HG03103 (cell line): ENCODE results near the gene LILRB1.
"Not testable (repeated sequence)": the region's sequence is repeated elsewhere in the genome, so short reads cannot be mapped to it uniquely, and the experiment has no call there.

Experiments used
- ATAC-seq: cut with Tn5 transposase; IDR thresholded peaks from one replicate; pipeline ENCODE4 v1.9.1; 2021; ENCODE audit warnings: low read depth; ENCODE audit not compliant: unreplicated experiment

LILRB1 gene

DNA sequence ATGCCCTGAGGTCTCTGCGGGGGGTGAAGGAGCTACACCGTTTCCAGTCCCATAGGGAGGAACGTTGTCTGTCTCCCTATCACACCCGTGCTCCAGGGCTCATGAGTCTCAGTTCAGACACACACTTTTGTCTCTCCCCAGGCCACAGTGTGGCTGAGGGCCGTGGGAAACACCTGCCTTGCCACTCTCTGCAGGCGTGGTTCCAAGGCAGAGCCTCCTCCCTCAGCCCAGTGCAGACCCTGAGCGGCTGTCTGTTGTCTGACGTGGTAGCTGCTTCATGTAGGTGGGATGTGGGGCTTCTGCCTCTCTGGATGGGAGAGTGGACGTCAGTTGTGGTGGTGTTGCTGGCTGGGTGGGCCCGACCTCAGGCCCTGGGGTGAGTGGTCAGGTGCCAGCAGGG is 6.0 kb upstream of the LILRB1 start:
- ATAC-seq = not testable (repeated sequence)

DNA sequence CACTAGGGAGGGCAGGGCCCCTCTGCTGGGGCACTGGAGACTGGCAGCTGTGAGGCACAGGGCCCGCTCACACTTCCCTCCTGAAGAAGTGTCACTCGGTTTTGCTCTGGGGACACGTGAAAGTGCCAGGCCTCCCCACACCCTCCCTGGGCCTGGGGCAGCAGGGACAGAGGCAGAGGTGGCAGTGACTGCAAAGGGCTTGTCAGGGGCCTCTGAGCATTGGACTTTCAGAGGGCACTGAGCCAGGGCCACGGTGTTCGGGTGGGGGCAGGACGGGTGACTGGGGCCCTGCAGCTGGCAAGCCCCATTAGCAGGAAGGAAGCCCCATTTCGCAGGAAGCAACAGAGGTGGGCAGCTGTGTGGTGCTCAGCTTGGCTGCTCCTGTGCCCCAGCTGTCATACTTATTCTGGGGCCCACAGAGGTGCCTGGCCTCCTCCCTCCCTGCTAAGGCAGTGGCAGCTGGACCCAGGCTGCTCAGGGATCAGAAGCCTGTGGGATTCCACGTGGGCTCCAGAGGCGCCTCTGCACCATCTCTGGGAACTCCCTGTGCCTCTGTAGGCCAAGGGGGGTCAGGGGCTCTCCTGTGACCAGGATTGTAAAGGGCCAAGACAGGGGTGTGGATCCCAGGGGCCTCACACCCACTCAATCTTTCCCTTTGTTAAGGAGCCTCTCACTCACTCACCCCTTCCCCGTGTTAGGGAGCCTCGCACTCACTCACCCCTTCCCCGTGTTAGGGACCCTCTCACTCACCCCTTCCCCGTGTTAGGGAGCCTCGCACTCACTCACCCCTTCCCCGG is 5.2 kb upstream of the LILRB1 start:
- ATAC-seq = not testable (repeated sequence)

DNA sequence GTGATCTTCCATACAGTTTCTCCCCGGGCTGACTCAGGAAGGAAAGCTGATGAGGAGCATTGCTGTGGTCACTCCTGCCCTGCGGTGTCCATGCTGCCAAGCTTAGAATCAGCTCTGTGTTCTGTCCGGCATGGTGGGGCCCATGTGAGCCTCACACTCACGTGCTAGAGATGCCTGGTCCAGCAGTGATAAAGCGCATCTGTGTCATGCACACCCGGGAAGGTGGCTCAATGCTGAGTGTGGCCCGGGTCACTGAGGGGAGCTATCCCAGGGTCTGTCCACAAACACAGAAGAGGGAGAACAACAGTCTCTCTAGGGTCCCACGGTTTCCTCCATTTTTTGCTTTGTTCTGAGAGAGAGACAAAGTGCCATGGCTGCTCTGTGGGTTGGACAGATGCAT is 3.5 kb upstream of the LILRB1 start:
- ATAC-seq = no peak

DNA sequence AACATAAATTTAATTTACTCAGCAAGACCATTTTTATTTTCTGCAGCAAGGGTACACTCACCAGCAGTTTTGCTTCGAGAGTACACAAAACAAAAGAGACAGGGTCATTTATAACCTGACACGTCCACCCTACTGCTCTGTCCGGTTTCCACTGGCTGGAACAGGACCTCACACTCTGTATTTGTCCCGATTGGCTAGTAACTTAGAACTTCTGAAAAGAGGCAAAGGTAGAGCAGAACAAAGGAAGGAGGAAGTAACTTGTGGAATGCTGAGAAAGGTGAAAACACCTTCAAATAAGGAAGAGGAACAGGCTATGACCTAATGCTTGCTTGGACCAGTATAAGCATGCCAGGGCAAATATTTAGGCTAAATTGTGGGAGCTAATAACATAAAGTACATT is 2.4 kb upstream of the LILRB1 start:
- not testable (repeated sequence) for ATAC-seq

DNA sequence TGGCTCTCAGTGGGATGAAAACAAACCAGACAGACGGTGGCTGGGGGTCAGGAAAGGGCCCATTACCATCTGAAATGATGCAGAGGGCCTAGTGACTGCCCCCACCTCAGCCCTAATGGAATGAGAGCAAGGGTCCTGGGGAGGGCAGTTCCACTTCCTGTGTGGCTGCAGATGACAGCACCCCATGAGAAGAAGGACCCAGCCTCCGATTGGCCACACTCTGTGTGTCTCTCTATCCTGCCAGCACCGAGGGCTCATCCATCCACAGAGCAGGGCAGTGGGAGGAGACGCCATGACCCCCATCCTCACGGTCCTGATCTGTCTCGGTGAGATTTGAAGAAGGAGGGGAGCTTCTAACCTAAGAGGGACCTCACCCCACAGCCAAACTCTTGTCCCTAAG is 498 bp downstream of the LILRB1 start:
- ATAC-seq = no peak

DNA sequence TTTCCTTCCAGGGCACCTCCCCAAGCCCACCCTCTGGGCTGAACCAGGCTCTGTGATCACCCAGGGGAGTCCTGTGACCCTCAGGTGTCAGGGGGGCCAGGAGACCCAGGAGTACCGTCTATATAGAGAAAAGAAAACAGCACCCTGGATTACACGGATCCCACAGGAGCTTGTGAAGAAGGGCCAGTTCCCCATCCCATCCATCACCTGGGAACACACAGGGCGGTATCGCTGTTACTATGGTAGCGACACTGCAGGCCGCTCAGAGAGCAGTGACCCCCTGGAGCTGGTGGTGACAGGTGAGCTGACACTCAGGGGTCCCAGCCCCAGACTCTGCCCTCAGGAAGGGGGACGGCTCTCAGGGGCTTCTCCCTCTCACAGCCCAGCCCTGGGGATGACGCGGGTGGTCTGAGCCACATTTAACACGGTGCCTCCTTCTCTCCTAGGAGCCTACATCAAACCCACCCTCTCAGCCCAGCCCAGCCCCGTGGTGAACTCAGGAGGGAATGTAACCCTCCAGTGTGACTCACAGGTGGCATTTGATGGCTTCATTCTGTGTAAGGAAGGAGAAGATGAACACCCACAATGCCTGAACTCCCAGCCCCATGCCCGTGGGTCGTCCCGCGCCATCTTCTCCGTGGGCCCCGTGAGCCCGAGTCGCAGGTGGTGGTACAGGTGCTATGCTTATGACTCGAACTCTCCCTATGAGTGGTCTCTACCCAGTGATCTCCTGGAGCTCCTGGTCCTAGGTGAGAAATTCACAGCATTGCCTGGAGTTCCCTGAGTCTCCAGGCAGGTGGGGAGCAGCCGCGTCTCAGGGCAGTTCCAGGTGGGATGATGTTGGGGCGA is 1.4 kb downstream of the LILRB1 start:
- ATAC-seq = not testable (repeated sequence)

DNA sequence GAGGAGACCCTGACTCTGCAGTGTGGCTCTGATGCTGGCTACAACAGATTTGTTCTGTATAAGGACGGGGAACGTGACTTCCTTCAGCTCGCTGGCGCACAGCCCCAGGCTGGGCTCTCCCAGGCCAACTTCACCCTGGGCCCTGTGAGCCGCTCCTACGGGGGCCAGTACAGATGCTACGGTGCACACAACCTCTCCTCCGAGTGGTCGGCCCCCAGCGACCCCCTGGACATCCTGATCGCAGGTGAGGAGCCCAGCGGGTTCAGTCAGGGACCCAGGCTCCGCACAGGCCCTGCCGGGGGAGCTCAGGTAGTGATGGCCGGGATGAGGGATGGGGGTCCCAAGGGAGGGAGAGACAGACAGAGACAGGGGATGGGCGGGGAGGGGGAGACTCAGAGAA is 2.2 kb downstream of the LILRB1 start:
- ATAC-seq = not testable (repeated sequence)

DNA sequence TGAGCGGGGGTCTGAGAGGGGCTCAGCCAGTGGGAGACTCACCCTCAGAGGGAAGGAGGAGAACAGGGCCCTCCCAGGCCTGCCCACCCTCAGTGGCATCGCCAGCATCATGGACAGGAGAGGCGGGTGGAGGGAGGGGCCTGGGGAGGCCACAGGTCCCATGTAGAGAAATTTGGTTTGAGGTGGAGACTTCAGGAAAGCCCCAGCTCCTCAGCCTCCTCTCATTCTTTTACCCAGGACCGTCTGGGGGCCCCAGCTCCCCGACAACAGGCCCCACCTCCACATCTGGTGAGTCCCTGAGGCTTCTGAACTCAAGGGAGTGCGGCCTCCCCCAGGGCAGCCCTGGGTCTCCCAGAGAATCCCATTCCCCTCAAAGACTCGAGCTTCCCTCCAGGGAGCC is 3.1 kb downstream of the LILRB1 start:
- no peak for ATAC-seq

DNA sequence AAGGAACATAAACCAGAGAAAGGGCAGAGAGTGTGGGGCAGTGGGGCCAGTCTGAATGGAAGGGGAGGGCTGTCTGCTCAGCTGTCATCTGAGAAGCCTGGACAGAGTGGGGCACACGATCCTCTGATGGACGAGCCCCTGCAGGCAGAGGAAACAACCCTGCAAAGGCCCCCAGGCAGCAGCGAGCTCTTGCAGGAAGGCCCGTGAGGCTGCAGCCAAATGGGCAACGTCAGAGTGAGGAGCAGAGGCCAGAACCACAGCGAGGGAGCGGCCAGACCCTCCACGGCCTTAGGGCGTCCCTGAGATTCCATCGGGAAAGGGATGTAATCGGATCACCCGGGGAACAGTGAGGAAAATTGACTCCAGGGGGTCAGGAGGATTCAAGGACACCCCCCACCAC is 5.8 kb downstream of the LILRB1 start:
- not testable (repeated sequence) for ATAC-seq

DNA sequence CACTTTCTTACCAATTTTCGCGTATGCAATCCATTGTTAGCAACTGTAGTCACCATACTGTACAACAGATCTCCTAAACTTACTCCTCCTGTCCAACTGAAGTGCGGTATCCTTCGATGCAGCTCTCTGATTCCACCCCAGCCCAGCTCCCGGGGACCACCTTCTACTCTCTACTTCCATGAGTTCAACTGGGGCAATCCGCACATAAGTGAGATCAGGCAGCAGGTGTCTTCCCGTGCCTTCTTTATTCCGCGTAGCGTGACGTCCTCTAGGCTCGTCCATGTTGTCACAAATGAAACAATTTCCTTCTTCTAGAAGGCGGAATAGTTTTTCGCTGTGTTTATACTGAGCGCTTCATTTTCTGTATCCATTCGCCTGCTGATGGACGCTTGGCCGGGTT is 8.4 kb downstream of the LILRB1 start:
- no peak for ATAC-seq

DNA sequence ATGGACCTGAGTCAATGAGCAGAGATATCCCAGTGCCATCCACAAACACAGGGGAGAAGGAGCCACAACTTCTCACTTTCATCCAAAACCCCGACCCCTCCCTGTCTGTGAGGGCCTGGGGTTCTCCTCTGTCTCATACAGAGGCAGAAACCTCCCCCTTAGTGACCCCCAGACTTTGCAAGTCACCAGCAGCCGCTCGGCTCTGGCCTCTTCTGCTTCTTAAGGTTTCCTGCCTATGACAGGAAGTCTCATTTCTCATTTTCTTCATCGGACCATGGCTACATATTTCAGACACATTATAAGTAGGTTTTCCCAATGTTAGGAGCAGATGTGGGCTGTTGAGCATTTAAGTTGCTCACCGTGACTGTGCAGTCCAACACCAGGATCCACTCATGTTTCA is 12.7 kb downstream of the LILRB1 start:
- not testable (repeated sequence) for ATAC-seq

DNA sequence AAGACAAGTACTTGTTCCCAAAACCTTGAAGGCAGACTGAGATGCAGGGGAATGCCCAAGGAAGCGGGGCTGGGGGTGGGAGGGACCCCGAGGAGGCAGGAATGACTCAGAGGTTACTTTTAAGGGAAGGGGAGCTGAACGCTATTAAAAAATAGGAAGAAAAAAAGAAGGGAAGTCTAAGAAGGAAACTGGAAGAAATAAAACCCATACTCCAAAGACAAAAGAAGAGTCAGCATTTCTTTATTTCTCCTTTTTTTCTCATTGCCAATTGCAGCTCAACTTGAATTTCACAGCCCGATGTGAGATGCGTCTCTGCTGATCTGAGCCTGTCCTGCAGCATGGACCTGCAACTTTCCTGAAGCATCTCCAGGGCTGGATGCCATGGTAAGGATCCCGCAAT is 13.3 kb downstream of the LILRB1 start:
- ATAC-seq = not testable (repeated sequence)

DNA sequence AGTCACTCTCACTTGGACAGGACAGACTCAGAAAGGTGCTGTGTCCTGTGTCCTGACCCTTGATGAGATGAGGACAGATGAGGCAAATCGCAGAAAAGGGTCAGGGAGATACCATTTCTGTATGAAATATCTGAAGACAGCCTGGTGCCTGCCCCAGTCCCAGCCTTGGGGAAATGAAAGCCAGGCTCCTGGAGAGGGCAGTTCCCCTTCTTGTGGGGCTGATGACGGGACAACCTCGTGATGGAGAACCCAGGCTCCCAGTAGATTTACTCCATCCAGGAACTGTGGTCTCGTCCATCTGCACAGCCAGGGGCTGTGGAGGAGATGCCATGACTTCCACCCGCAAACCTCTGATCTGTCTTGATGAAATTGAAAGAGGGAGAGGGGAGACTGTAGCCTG is 13.8 kb downstream of the LILRB1 start:
- ATAC-seq = no peak

DNA sequence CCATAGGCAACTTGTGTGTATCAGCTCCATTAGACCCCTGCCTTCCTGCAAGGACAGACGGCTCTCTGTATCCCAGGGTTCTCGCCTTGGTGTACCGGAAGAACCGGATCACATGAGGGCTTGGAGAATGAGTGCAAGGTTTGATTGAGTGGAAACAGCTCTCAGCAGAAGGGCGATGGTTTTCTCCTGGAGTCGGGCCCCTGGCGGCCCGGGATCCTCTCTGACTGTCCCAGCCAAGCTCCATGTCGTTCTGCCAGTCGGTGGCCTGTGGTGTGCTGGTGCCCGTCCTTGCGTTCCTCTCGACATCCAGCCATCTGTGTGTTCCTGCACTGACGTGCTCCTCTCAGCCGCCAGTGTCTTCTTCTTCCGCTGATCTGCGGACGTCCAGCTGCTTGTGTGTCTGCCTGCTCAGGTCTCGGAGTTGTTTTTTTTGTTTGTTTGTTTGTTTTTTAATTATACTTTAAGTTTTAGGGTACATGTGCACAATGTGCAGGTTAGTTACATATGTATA is 16.1 kb downstream of the LILRB1 start:
- ATAC-seq = no peak

DNA sequence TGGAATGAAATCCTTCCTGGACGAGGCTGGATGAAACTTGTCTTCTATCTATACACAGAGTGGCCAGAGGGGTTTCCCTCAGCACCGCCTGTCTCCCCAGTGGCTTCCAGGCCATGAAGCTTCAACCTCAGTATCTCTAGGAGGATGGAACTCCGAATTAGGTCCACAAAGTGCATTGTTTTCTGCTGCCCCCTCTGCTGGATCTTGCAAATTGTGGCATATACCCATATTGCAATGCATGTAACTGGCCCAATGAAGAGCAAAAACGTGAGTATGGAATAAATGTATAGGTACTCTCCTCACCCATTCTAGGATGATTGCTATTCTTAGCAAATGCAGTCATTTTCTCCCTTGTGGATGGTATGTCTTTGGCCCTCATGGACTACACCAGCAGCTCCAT is 17.8 kb downstream of the LILRB1 start:
- ATAC-seq = no peak

DNA sequence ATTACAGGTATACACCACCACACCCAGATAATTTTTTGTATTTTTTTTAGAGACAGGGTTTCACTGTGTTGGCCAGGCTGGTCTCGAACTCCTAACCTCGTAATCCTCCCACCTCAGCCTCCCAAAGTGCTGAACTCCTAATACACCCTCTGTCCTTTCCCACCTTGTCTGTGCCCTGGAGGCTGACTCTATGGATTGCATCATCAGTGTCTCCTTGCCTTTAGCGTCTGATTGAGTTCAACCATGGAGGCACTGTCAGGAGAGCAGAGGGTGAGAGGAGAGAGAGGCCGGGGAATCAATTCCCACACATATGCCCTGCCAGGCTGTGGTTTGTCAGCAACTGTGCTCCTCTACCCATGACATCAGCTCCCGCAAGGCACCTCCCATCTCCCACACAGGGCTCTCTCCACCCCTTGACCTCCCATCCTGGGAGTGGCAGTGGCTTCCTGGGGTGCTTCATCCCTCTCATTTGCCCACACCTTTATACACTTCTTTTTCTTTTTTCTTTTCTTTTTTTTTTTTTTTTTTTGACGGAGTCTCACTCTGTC is 19.9 kb downstream of the LILRB1 start:
- no peak for ATAC-seq

DNA sequence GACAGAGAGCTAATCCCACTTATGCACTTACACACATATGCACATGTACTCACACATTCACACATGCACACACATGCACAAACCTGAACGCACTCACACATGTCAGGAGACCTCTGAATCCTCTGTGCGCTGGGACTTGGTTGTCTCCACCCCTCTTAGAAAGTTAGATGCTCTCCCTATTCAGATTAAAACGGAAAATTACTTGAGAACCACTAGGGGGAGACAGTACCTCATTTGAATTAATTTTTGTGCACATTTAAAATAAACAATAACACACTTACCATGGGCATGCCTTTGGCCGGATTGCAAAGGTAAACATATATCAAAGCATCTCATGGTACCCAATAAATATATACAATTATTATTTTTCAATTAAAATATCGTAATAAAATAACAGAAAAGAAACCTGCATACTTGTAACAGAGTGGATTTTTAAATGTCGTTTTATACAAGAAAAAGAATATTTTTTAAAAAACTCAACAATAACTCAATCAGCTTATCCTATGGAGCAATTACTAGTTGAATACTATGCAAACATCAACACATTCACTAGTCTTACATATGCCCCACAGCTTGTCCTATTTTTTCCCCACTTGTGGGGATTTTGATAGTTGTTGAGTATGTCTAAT is 23.0 kb downstream of the LILRB1 start:
- ATAC-seq = no peak

DNA sequence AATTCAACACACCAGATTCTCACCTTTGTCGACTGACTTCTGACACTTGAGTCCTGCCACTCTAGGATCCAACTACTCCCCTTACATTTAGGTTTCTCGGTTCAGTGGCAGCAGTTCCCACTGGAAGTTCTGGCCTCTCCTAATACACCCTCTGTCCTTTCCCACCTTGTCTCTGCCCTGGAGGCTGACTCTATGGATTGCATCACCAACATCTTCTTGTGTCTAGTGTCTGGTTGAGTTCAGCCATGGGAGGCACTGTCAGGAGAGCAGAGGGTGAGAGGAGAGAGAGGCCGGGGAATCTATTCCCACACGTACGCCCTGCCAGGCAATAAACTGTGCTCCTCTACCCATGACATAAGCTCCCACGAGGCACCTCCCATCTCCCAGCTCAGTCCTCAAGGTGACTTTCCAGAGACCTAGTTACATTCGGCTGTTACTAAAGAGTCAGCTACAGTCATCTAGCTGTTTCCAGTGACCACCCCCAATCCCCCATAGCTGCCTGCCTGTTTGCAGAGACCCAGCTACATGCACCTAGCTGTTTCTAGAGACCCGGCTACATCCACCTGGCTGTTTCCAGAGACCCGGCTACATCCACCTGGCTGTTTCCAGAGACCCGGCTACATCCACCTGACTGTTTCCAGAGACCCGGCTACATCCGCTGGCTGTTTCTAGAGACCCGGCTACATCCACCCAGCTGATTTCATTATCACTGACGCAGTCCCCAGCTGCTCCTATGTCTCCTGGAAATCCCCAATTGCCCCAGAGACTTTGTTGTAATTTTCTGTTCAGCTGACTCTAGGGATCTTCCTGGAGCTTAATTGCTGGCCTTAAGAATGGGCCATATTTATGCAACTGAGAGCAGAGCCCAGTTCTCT is 24.4 kb downstream of the LILRB1 start:
- no peak for ATAC-seq

DNA sequence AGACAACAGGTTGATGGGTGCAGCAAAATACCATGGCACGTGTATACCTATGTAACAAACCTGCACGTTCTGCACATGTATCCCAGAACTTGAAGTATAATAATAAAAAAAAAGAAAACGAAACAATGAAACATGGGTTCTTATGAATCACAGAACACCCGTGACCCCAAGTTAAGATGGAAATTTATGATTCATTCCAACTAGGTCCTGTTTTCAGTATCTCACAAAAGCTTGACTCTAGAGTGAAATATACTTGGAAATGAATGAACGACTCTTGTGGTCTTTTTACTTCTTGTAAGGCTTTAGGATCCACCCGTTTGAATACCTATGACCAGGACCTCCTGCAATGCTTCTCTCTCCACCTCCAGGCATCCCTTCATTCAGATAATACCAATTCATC is 29.0 kb downstream of the LILRB1 start:
- no peak for ATAC-seq

DNA sequence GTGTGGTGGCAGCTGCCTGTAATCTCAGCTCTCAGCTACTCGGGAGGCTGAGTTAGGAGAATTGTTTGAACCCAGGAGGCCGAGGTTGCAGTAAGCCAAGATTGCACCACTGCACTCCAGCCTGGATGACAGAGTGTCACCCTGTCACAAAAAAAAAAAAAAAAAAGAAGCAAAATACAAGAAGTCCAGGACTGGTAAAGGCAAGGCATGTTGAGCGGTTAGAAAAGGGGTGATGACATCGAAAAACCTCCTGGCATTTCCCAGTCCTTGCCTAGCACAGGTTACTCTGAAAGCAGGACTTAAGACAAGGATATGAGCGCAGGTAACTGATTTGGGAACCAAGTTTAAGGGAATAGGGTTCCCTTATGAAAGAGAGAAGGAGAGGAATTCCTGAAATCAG is 30.0 kb downstream of the LILRB1 start:
- ATAC-seq = no peak
